ENCODE measurements around the gene YTHDC1.
"Not testable (repeated sequence)": the region's sequence is repeated elsewhere in the genome, so short reads cannot be mapped to it uniquely, and the experiment has no call there.

The YTHDC1 gene

GRCh38 chr4:68349649-68350360, at the start of gene YTHDC1:
TSS of gene YTHDC1 (minus strand) at chr4:68350090. CDS start at chr4:68349753, 337 bp downstream.
- peak; percentile 74 for FAIRE-seq
- DNase-seq (ENCODE audit: low spot score), result peak; percentile 76

- FAIRE-seq (no peak), DNase-seq (ENCODE audit: low spot score) (no peak)
Observed at GRCh38 chr4:68399306-68399705, 49.4 kb upstream of the YTHDC1 start.

GRCh38 chr4:68396756-68397155, 46.9 kb upstream of the YTHDC1 start:
- no peak for FAIRE-seq

GRCh38 chr4:68391436-68391835, 41.5 kb upstream of the YTHDC1 start:
- FAIRE-seq (no peak), DNase-seq (ENCODE audit: low spot score) (no peak)

More at GRCh38 chr4:68396756-68397155, 46.9 kb upstream of the YTHDC1 start:
- DNase-seq (ENCODE audit: low spot score), result no peak

GRCh38 chr4:68390205-68390935, 40.5 kb upstream of the YTHDC1 start:
- no peak for DNase-seq (ENCODE audit: low spot score)
- peak; percentile 38 for FAIRE-seq

GRCh38 chr4:68389386-68389913, 39.6 kb upstream of the YTHDC1 start:
- not testable (repeated sequence) for FAIRE-seq; DNase-seq (ENCODE audit: low spot score)

- no peak for FAIRE-seq
Observed at GRCh38 chr4:68388347-68388865, 38.5 kb upstream of the YTHDC1 start.

GRCh38 chr4:68385267-68385666, 35.4 kb upstream of the YTHDC1 start:
- no peak for FAIRE-seq
- DNase-seq (ENCODE audit: low spot score), result no peak

More at GRCh38 chr4:68388347-68388865, 38.5 kb upstream of the YTHDC1 start:
- no peak for DNase-seq (ENCODE audit: low spot score)

GRCh38 chr4:68383115-68383514, 33.2 kb upstream of the YTHDC1 start:
- no peak for DNase-seq (ENCODE audit: low spot score)

GRCh38 chr4:68378226-68378625, 28.3 kb upstream of the YTHDC1 start:
- FAIRE-seq, result no peak
- no peak for DNase-seq (ENCODE audit: low spot score)

More at GRCh38 chr4:68383115-68383514, 33.2 kb upstream of the YTHDC1 start:
- FAIRE-seq, result no peak

- peak; percentile 62 for DNase-seq (ENCODE audit: low spot score)
Observed at GRCh38 chr4:68375667-68376559, 26.0 kb upstream of the YTHDC1 start.

GRCh38 chr4:68373513-68373912, 23.6 kb upstream of the YTHDC1 start:
- FAIRE-seq (no peak), DNase-seq (ENCODE audit: low spot score) (no peak)

More at GRCh38 chr4:68375667-68376559, 26.0 kb upstream of the YTHDC1 start:
- peak; percentile 77 for FAIRE-seq

GRCh38 chr4:68372588-68372987, 22.7 kb upstream of the YTHDC1 start:
- no peak for FAIRE-seq
- no peak for DNase-seq (ENCODE audit: low spot score)

- FAIRE-seq (peak; percentile 90), DNase-seq (ENCODE audit: low spot score) (peak; percentile 91)
Observed at GRCh38 chr4:68369142-68369805, 19.4 kb upstream of the YTHDC1 start.

GRCh38 chr4:68368691-68369131, 18.8 kb upstream of the YTHDC1 start:
- DNase-seq (ENCODE audit: low spot score) (peak; percentile 74), FAIRE-seq (peak; percentile 79)

- no peak for FAIRE-seq
Observed at GRCh38 chr4:68367835-68368234, 17.9 kb upstream of the YTHDC1 start.

GRCh38 chr4:68366600-68366999, 16.7 kb upstream of the YTHDC1 start:
- FAIRE-seq, result no peak
- peak; percentile 66 for DNase-seq (ENCODE audit: low spot score)

More at GRCh38 chr4:68367835-68368234, 17.9 kb upstream of the YTHDC1 start:
- DNase-seq (ENCODE audit: low spot score), result no peak

- no peak for FAIRE-seq
- no peak for DNase-seq (ENCODE audit: low spot score)
Observed at GRCh38 chr4:68365068-68365467, 15.2 kb upstream of the YTHDC1 start.

- FAIRE-seq (peak; percentile 4), DNase-seq (ENCODE audit: low spot score) (peak; percentile 50)
Observed at GRCh38 chr4:68361146-68361589, 11.3 kb upstream of the YTHDC1 start.

All from RCC 7860 (cell line).